HUES64 (cell line): ENCODE results near the gene KRTAP23-1. TPM values are rescaled to one million over a fixed set of nuclear protein-coding genes. Genes with fewer than 3 reads are reported as not detected.

Source experiments
- H3K27ac ChIP-seq: 2 replicates; pipeline ENCODE4 v1.7.0; 2013; ENCODE audit warnings: low read depth, low read length, inconsistent platforms
- H3K27me3 ChIP-seq: 2 replicates; pipeline ENCODE4 v1.6.1; 2013; ENCODE audit warnings: mild to moderate bottlenecking, low read length; ENCODE audit not compliant: insufficient read depth
- H3K36me3 ChIP-seq: 2 replicates; pipeline ENCODE4 v1.6.1; 2013; ENCODE audit warnings: mild to moderate bottlenecking, low read length; ENCODE audit not compliant: insufficient read depth
- H3K4me1 ChIP-seq: 2 replicates; pipeline ENCODE4 v1.6.1; 2013; ENCODE audit warnings: mild to moderate bottlenecking, low read length, moderate library complexity; ENCODE audit not compliant: insufficient read depth
- H3K4me3 ChIP-seq: 2 replicates; pipeline ENCODE4 v1.5.1; 2013; ENCODE audit warnings: mild to moderate bottlenecking, low read length, moderate library complexity
- H3K9ac ChIP-seq: 2 replicates; pipeline ENCODE4 v1.6.1; 2013; ENCODE audit warnings: mild to moderate bottlenecking, low read depth, low read length
- H3K9me3 ChIP-seq: 2 replicates; pipeline ENCODE4 v1.6.1; 2013; ENCODE audit warnings: low read depth, low read length; ENCODE audit not compliant: insufficient read depth
- WGBS: fragments of 150-250, 120-280 bp; methylation state at CpG from one replicate; pipeline ENCODE4 v1.1.7; 2013; ENCODE audit warnings: missing lambda C conversion rate; 5-methylcytosine and 5-hydroxymethylcytosine counted together
- polyA plus RNA-seq, 2 experiments: library from polyadenylated mRNA; stranded (reverse); fragments of 50-300 nt; gene quantifications; one replicate each; pipeline ENCODE4 v1.2.3, GENCODE V29; 2013

KRTAP23-1 gene, protein sequence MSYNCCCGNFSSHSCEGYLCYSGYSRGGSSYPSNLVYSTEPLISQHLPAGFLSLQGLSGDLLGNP
- polyA plus RNA-seq (2013, experiment 1 of 2), result not detected
- polyA plus RNA-seq (2013, experiment 2 of 2), result not detected

GRCh38 chr21:30348506-30348905 lies at the start of gene KRTAP23-1:
Gene KRTAP23-1, minus strand, starts transcription at chr21:30348606. Its CDS starts 0 bp downstream, at chr21:30348606.
- no peaks in the 10 kb centered on the region for H3K27me3 ChIP-seq
- no peaks in the 10 kb centered on the region for H3K9me3 ChIP-seq
- H3K4me1 ChIP-seq, result peaks cover 13% of the 10 kb centered on the region
- H3K4me3 ChIP-seq, result no peak within 1 kb of the TSS
- H3K27ac ChIP-seq, result 0 out of 2 replicates have a peak within 1 kb of the TSS, but pooled peaks have one; percentile 25
- 87% methylated on average over 4 of the region's 4 CpGs for WGBS
- H3K9ac ChIP-seq, result no peak within 1 kb of the TSS
- no peaks in the 10 kb centered on the region for H3K36me3 ChIP-seq

DNA sequence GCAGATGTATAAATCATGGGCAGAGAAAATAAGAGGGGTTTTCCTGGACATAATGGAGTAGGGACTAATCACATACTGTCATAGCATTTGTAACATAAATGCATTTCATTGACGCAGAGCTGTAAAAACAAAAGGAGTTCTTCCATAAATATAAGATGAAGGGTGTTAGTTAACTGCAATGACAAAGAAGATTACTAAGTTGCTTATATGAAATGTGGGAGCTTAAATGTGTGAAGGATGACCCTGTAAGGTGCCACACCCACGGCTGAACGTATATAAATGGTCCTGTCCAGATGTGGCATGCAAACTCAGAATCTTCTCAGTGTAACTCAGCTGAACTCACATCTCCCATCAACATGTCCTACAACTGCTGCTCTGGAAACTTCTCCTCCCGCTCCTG lies 47.3 kb upstream of the KRTAP23-1 start, which contains the start of gene KRTAP13-1:
Gene KRTAP13-1 (plus strand): TSS at position 301 of the 400 bp plus-strand sequence. CDS start 56 bp downstream, at position 357.
- no peaks in the 10 kb centered on the region for H3K4me1 ChIP-seq
- no peak within 1 kb of the TSS for H3K27ac ChIP-seq
- no peak within 1 kb of the TSS for H3K4me3 ChIP-seq
- no peaks in the 10 kb centered on the region for H3K36me3 ChIP-seq
- no peak within 1 kb of the TSS for H3K9ac ChIP-seq
- H3K9me3 ChIP-seq, result no peaks in the 10 kb centered on the region
- 93% methylated on average over 4 of the region's 4 CpGs for WGBS
- H3K27me3 ChIP-seq, result no peaks in the 10 kb centered on the region

DNA sequence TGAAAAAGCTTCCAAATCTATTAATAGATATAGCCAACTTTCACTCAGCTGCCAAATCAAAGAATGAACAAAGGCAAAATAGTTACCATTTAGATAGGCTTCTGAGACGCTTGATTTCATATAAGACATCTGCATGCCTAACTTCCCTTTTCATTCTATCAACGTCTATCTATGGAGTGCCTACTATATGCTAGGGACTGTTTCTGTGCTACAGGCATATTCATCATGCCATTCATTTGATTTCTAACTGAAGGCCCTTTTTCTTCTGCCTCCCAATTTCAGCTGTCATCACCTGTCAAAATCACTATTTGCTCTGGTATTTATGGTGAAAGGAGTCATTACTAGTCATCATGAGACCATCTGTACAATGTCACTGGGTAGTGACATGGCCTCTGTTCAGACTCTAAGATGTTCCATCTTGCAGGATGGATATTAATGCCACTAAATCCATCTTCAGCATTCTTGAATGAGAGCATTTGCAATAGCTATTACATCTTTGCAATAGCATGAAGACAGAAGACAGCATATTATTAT lies 43.2 kb upstream of the KRTAP23-1 start:
- Histone ChIP-seq H3K27ac (no peak overlapping the region), H3K9ac (no peak overlapping the region), H3K9me3 (no peaks in the 10 kb centered on the region), H3K4me1 (no peaks in the 10 kb centered on the region), H3K4me3 (no peak overlapping the region), H3K27me3 (no peaks in the 10 kb centered on the region), H3K36me3 (no peaks in the 10 kb centered on the region)
- 92% methylated on average over 2 of the region's 2 CpGs for WGBS

DNA sequence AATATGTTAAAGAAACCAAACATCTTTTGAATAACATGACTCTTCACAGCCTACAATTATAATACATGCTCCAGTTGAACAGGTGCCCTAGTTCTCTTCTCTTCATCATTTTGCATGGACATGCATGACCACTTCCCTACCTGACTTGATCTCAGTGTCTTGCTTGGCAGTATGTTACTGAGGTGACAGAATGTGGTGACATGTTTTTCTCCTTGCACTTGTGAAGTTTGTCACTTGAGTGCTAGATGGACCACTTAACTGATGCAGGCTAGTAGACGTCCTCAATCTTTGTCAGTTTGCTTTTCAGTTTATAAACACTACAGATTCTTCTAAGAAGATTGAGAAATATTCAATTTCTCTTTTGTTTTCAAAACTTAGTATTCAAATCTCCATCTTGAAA lies 33.8 kb upstream of the KRTAP23-1 start:
- 86% methylated on average over 1 of the region's 1 CpG for WGBS
- Histone ChIP-seq H3K9ac (no peak overlapping the region), H3K27me3 (no peaks in the 10 kb centered on the region), H3K9me3 (no peaks in the 10 kb centered on the region), H3K4me1 (no peaks in the 10 kb centered on the region), H3K27ac (no peak overlapping the region), H3K4me3 (no peak overlapping the region), H3K36me3 (no peaks in the 10 kb centered on the region)

GRCh38 chr21:30372139-30372770 lies 23.8 kb upstream of the KRTAP23-1 start, which contains the start of gene KRTAP13-2:
Gene KRTAP13-2, minus strand, starts transcription at chr21:30372271. Its CDS starts 58 bp downstream, at chr21:30372213.
- Histone ChIP-seq H3K36me3 (no peaks in the 10 kb centered on the region), H3K9me3 (no peaks in the 10 kb centered on the region), H3K4me3 (no peak within 1 kb of the TSS), H3K9ac (no peak within 1 kb of the TSS), H3K27ac (no peak within 1 kb of the TSS), H3K4me1 (no peaks in the 10 kb centered on the region), H3K27me3 (no peaks in the 10 kb centered on the region)
- 92% methylated on average over 5 of the region's 5 CpGs for WGBS

GRCh38 chr21:30355906-30356305 lies 7.5 kb upstream of the KRTAP23-1 start:
- Histone ChIP-seq H3K9me3 (no peaks in the 10 kb centered on the region), H3K27ac (no peak overlapping the region), H3K36me3 (no peaks in the 10 kb centered on the region), H3K4me1 (no peaks in the 10 kb centered on the region), H3K9ac (no peak overlapping the region), H3K4me3 (no peak overlapping the region), H3K27me3 (no peaks in the 10 kb centered on the region)
- WGBS, result 95% methylated on average over 2 of the region's 3 CpGs

- Histone ChIP-seq H3K36me3 (no peaks in the 10 kb centered on the region), H3K27me3 (no peaks in the 10 kb centered on the region), H3K4me3 (no peak overlapping the region), H3K27ac (no peak overlapping the region), H3K9me3 (no peaks in the 10 kb centered on the region), H3K9ac (no peak overlapping the region), H3K4me1 (peaks cover 7% of the 10 kb centered on the region)
- WGBS, result 100% methylated on average over 1 of the region's 1 CpG
These were observed 6.1 kb upstream of the KRTAP23-1 start for GRCh38 chr21:30354308-30355005.

DNA sequence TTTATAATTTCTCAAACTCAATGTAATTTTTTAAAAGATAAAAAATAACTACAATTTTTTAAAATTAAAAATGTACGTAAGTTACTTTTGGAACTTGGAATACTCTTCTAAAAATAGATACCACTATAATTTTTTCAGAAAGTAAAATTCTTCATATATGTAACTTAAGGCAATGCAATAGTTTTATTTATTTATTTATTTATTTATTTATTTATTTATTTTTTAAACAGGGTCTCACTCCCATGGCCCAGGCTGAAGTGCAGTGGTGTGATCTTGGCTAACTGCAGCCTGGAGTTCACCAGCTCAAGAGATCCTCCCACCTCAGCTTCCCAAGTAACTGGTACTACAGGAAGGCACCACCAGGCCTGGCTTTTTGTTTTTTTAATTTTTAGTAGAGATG lies 3.1 kb upstream of the KRTAP23-1 start:
- Histone ChIP-seq H3K9me3 (no peaks in the 10 kb centered on the region), H3K27ac (no peak overlapping the region), H3K9ac (no peak overlapping the region), H3K36me3 (no peaks in the 10 kb centered on the region), H3K27me3 (no peaks in the 10 kb centered on the region), H3K4me3 (no peak overlapping the region), H3K4me1 (peaks cover 13% of the 10 kb centered on the region)
- no CpG with 5 or more reads among the region's 1 CpG for WGBS

GRCh38 chr21:30349572-30349971 lies 1.2 kb upstream of the KRTAP23-1 start:
- Histone ChIP-seq H3K9me3 (no peaks in the 10 kb centered on the region), H3K4me3 (no peak overlapping the region), H3K27ac (0 out of 2 replicates have a peak overlapping the region, but pooled peaks have one; percentile 25), H3K4me1 (peaks cover 13% of the 10 kb centered on the region), H3K9ac (no peak overlapping the region), H3K27me3 (no peaks in the 10 kb centered on the region), H3K36me3 (no peaks in the 10 kb centered on the region)
- 66% methylated on average over 3 of the region's 3 CpGs for WGBS

DNA sequence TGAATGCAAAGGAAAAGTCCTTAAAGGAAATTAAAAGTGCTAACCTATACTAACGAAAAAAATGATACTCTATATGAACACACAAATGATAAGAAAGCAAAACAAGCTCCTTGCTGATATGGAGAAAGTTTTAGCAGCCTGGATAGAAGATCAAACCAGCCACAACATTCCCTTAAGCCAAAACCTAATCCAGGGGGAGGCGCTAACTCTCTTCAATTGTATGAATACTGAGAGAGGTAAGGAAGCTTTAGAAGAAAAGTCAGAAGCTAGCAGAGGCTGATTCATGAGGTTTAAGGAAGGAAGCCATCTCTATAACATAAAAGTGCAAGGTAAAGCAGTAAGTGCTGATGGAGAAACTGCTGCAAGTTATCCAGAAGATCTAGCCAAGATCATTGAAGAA lies 3.4 kb downstream of the KRTAP23-1 start:
- Histone ChIP-seq H3K4me1 (peaks cover 11% of the 10 kb centered on the region), H3K27me3 (no peaks in the 10 kb centered on the region), H3K36me3 (no peaks in the 10 kb centered on the region), H3K9ac (no peak overlapping the region), H3K9me3 (no peaks in the 10 kb centered on the region), H3K4me3 (no peak overlapping the region), H3K27ac (no peak overlapping the region)
- WGBS, result 88% methylated on average over 1 of the region's 2 CpGs
